ENCODE data around the gene PARD3. TPM values are rescaled to one million over a fixed set of nuclear protein-coding genes. Genes with fewer than 3 reads are reported as not detected.

The PARD3 gene
- polyA plus RNA-seq, 2 of the 4 experiments (the other 2 are of a cell fraction), result 110 to 200 TPM

- FAIRE-seq (no peak), ATAC-seq (no peak), DNase-seq (ENCODE audit: low read depth in 1 of 2, low spot score in 1 of 2) (no peak)
- no peak overlapping the region; a peak in 1 of 6 replicates for H3K27ac ChIP-seq
- ChIA-PET POLR2A (no interaction called here), CTCF (interaction anchor here (1.0 to 1.6 kb wide), 2 partner anchors 340 to 967 kb away, joined by 5 to 7 read pairs; no protein-coding TSS in a partner anchor)
- 89% methylated on average over 16 of the region's 16 CpGs for WGBS (ENCODE audit: missing lambda C conversion rate)
- H3K4me2 ChIP-seq, result no peak overlapping the region
- no peaks in the 10 kb centered on the region for H3K9me3 ChIP-seq
- H3K4me1 ChIP-seq, result peaks cover 27% of the 10 kb centered on the region
- H3K4me3 ChIP-seq, result no peak overlapping the region
- TF ChIP-seq TFCP2L1 (CRISPR knock-in tag; IDR thresholded peaks at IDR 0.05) (no peak), CEBPB (IDR thresholded peaks at IDR 0.05) (0 out of 4 replicates have a peak, but pooled peaks of 1 of the 2 experiments have one; percentile 29)
These were observed 516.7 kb downstream of the PARD3 start for GRCh38 chr10:34298346-34298818.

- CTCF ChIA-PET, result interaction anchor here (1.0 to 1.6 kb wide), 2 partner anchors 341 to 966 kb away, joined by 5 to 7 read pairs; no protein-coding TSS in a partner anchor
- H3K4me2 ChIP-seq, result peak overlapping the region; percentile 17; the same call in 1 of the 3 replicates
- POLR2A ChIA-PET, result no interaction called here
- H3K9me3 ChIP-seq, result no peaks in the 10 kb centered on the region
- peaks cover 27% of the 10 kb centered on the region for H3K4me1 ChIP-seq
- ATAC-seq (no peak), DNase-seq (ENCODE audit: low read depth in 1 of 2, low spot score in 1 of 2) (no peak), FAIRE-seq (no peak)
- 92% methylated on average over 5 of the region's 6 CpGs for WGBS (ENCODE audit: missing lambda C conversion rate)
- TF ChIP-seq CBX2 (IDR thresholded peaks at IDR 0.05; ENCODE audit: borderline replicate concordance, low read depth), result no peak
- no peak for TF ChIP-seq RAD21 (conservative IDR thresholded peaks at IDR 0.05 in 1 of 2, IDR thresholded peaks at IDR 0.05 in 1 of 2)
- no peak for TF ChIP-seq ESRRA (IDR thresholded peaks at IDR 0.05; ENCODE audit: borderline replicate concordance, low read length)
- TF ChIP-seq ZNF302 (CRISPR knock-in tag; IDR thresholded peaks at IDR 0.05), result no peak
- TF ChIP-seq EHMT2 (IDR thresholded peaks at IDR 0.05; ENCODE audit: low read depth), result no peak
- no peak for TF ChIP-seq E2F6 (IDR thresholded peaks at IDR 0.05; ENCODE audit: borderline replicate concordance, low read depth)
- TF ChIP-seq RFX5 (IDR thresholded peaks at IDR 0.05), result no peak
- TF ChIP-seq USF2 (IDR thresholded peaks at IDR 0.05), result no peak
- no peak for TF ChIP-seq POLR2AphosphoS2 (conservative IDR thresholded peaks at IDR 0.05; ENCODE audit: low read length)
- TF ChIP-seq PHF8 (IDR thresholded peaks at IDR 0.05; ENCODE audit: borderline replicate concordance, low read depth), result no peak
- no peak overlapping the region for H3K4me3 ChIP-seq
- peak overlapping the region in 1 of 2 experiments; percentile 52; a peak in 2 of 6 replicates for H3K27ac ChIP-seq
These were observed 517.4 kb downstream of the PARD3 start for GRCh38 chr10:34297541-34298345.

GRCh38 chr10:34295142-34295548 is 520.0 kb downstream of the PARD3 start:
- no peak for ATAC-seq
- 87% methylated on average over 6 of the region's 6 CpGs for WGBS (ENCODE audit: missing lambda C conversion rate)
- DNase-seq (ENCODE audit: low read depth in 1 of 2, low spot score in 1 of 2), result no peak

More at GRCh38 chr10:34295142-34295548, 520.0 kb downstream of the PARD3 start:
- POLR2A ChIA-PET, result no interaction called here
- Histone ChIP-seq H3K9me3 (no peaks in the 10 kb centered on the region), H3K4me1 (peaks cover 41% of the 10 kb centered on the region), H3K27ac (0 out of 6 replicates have a peak overlapping the region, but pooled peaks of 1 of the 2 experiments have one; percentile 16), H3K4me3 (no peak overlapping the region), H3K4me2 (no peak overlapping the region)
- peak; percentile 28 for FAIRE-seq
- TF ChIP-seq HMGXB4 (CRISPR knock-in tag; IDR thresholded peaks at IDR 0.05; ENCODE audit: borderline replicate concordance) (no peak), ESRRA (IDR thresholded peaks at IDR 0.05; ENCODE audit: borderline replicate concordance, low read length) (no peak), RAD21 (conservative IDR thresholded peaks at IDR 0.05 in 1 of 2, IDR thresholded peaks at IDR 0.05 in 1 of 2) (no peak), EHMT2 (IDR thresholded peaks at IDR 0.05; ENCODE audit: low read depth) (no peak), HOXB5 (CRISPR knock-in tag; IDR thresholded peaks at IDR 0.05) (no peak), EP300 (IDR thresholded peaks at IDR 0.05) (no peak), BHLHE40 (IDR thresholded peaks at IDR 0.05; ENCODE audit: low read depth, low read length) (no peak), GATA3 (IDR thresholded peaks at IDR 0.05; ENCODE audit: borderline replicate concordance) (no peak), MAX (IDR thresholded peaks at IDR 0.05) (no peak), ZFP36 (IDR thresholded peaks at IDR 0.05; ENCODE audit: borderline replicate concordance, partially characterized antibody) (no peak), TFCP2L1 (CRISPR knock-in tag; IDR thresholded peaks at IDR 0.05) (no peak), HES2 (IDR thresholded peaks at IDR 0.05) (no peak), KDM1A (IDR thresholded peaks at IDR 0.05; ENCODE audit: low read depth) (no peak), PBX3 (IDR thresholded peaks at IDR 0.05) (no peak), KDM5A (IDR thresholded peaks at IDR 0.05) (no peak)
- CTCF ChIA-PET, result no interaction called here

Measured in A549 (cell line).